Upper lobe of left lung (tissue), 4 donors: ENCODE data around the gene MRPL51.

Experiments
- EP300 ChIP-seq, 4 donors: sonication (generic); formaldehyde crosslinking; IDR thresholded peaks; one replicate each; pipeline ENCODE4 v1.5.1; 2017; ENCODE audit warnings: antibody characterized with exemption in 4 of 4, control low read depth in 2 of 4
- POLR2A ChIP-seq, 4 donors: fragments of 450-650 bp; IDR thresholded peaks; one replicate each; pipeline ENCODE4 v1.5.1; 2016 to 2017; ENCODE audit warnings: antibody characterized with exemption in 4 of 4, mild to moderate bottlenecking in 2 of 4
- POLR2AphosphoS5 ChIP-seq, 2 donors: sonication (generic); formaldehyde crosslinking; IDR thresholded peaks; one replicate each; pipeline ENCODE4 v1.5.1; 2017; ENCODE audit warnings: antibody characterized with exemption in 2 of 2
- TF ChIP-seq, protein P1 (sequence below), 6 experiments: fragments of 450-650 bp in 4 of 6; fragments of 200-600 bp in 2 of 6; sonication (generic) in 2 of 6; IDR thresholded peaks; one replicate each; pipeline ENCODE4 v1.5.1; 2016 to 2019; ENCODE audit warnings: antibody characterized with exemption in 6 of 6

DNA sequence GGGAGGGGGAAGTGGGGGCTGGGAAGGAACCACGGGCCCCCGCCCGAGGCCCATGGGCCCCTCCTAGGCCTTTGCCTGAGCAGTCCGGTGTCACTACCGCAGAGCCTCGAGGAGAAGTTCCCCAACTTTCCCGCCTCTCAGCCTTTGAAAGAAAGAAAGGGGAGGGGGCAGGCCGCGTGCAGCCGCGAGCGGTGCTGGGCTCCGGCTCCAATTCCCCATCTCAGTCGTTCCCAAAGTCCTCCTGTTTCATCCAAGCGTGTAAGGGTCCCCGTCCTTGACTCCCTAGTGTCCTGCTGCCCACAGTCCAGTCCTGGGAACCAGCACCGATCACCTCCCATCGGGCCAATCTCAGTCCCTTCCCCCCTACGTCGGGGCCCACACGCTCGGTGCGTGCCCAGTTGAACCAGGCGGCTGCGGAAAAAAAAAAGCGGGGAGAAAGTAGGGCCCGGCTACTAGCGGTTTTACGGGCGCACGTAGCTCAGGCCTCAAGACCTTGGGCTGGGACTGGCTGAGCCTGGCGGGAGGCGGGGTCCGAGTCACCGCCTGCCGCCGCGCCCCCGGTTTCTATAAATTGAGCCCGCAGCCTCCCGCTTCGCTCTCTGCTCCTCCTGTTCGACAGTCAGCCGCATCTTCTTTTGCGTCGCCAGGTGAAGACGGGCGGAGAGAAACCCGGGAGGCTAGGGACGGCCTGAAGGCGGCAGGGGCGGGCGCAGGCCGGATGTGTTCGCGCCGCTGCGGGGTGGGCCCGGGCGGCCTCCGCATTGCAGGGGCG lies 41.0 kb upstream of the MRPL51 start, which contains the start of gene GAPDH:
- TF ChIP-seq EP300 (IDR thresholded peaks at IDR 0.05): no peak
- TF ChIP-seq, protein P1, sequence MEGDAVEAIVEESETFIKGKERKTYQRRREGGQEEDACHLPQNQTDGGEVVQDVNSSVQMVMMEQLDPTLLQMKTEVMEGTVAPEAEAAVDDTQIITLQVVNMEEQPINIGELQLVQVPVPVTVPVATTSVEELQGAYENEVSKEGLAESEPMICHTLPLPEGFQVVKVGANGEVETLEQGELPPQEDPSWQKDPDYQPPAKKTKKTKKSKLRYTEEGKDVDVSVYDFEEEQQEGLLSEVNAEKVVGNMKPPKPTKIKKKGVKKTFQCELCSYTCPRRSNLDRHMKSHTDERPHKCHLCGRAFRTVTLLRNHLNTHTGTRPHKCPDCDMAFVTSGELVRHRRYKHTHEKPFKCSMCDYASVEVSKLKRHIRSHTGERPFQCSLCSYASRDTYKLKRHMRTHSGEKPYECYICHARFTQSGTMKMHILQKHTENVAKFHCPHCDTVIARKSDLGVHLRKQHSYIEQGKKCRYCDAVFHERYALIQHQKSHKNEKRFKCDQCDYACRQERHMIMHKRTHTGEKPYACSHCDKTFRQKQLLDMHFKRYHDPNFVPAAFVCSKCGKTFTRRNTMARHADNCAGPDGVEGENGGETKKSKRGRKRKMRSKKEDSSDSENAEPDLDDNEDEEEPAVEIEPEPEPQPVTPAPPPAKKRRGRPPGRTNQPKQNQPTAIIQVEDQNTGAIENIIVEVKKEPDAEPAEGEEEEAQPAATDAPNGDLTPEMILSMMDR (IDR thresholded peaks at IDR 0.05): no peak
- peak; percentile 15 to 96 (median 82) for TF ChIP-seq POLR2A (IDR thresholded peaks at IDR 0.05)
- peak; percentile 97 to 99 for TF ChIP-seq POLR2AphosphoS5 (IDR thresholded peaks at IDR 0.05)
